WERI-Rb-1 (cell line): ENCODE results near the gene ZC3H18.

Source experiments
- DNase-seq: peaks from one replicate; pipeline ENCODE4 v3.0.0-alpha.2; 2020
- H3K27ac ChIP-seq: fragments of 250-450 bp; sonication (Bioruptor Pico); 2 replicates; pipeline ENCODE4 v1.5.1; 2020; ENCODE audit warnings: mild to moderate bottlenecking, moderate library complexity
- H3K27me3 ChIP-seq: fragments of 250-450 bp; sonication (Bioruptor Pico); 2 replicates; pipeline ENCODE4 v1.5.1; 2021; ENCODE audit warnings: mild to moderate bottlenecking, low read depth, moderate library complexity; ENCODE audit not compliant: insufficient read depth, severe bottlenecking
- H3K36me3 ChIP-seq: fragments of 250-450 bp; sonication (Bioruptor Pico); 2 replicates; pipeline ENCODE4 v1.5.1; 2020; ENCODE audit warnings: mild to moderate bottlenecking, moderate library complexity
- H3K4me3 ChIP-seq: 2 replicates; pipeline ENCODE4 v1.5.1; 2011; ENCODE audit warnings: low read depth, mild to moderate bottlenecking, control low read depth, low read length
- H3K9me3 ChIP-seq: fragments of 250-450 bp; sonication (Bioruptor Pico); 2 replicates; pipeline ENCODE4 v1.5.1; 2021; ENCODE audit warnings: mild to moderate bottlenecking, moderate library complexity; ENCODE audit not compliant: severe bottlenecking
- TF ChIP-seq, protein P1 (sequence below): IDR thresholded peaks from 2 replicates; pipeline ENCODE4 v1.5.1; 2011; ENCODE audit warnings: low read depth, mild to moderate bottlenecking, control low read depth, inconsistent platforms, low read length

Gene ZC3H18

DNA sequence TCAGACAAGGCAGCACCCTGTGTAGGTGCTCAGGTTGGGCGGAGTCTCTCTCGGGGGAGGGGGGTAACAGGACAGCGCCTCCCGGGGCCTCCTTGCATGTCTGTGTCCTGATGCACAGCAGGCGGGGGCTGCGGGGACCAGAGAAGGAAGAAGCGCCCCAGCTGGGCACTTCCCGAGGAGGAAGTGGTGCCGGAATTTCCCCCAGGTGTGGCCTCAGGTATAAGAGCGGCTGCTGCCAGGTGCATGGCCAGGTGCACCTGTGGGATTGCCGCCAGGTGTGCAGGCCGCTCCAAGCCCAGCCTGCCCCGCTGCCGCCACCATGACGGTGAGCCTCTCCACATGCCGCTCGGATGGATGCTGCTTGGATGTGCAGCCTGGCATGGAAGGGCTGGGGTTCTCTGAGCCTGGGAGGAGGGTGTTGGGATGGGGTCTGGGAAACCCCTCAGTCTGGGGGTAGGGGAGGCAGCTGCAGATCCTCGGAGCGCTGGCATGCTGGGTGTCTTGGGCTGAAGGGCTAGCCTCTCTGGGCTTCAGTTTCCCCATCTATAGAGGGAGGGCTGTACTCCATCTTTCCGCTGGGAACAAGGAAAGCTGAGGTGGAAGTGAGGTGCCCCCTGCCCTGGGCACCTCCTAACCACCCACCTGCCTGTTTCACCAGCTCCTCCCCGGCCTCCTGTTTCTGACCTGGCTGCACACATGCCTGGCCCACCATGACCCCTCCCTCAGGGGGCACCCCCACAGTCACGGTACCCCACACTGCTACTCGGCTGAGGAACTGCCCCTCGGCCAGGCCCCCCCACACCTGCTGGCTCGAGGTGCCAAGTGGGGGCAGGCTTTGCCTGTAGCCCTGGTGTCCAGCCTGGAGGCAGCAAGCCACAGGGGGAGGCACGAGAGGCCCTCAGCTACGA, 68.4 kb downstream of the ZC3H18 start, which contains the start of gene IL17C:
IL17C (plus strand) TSS at position 250 of the 908 bp plus-strand sequence; CDS start at position 320, 70 bp downstream.
- no peaks in the 10 kb centered on the region for H3K9me3 ChIP-seq

DNA sequence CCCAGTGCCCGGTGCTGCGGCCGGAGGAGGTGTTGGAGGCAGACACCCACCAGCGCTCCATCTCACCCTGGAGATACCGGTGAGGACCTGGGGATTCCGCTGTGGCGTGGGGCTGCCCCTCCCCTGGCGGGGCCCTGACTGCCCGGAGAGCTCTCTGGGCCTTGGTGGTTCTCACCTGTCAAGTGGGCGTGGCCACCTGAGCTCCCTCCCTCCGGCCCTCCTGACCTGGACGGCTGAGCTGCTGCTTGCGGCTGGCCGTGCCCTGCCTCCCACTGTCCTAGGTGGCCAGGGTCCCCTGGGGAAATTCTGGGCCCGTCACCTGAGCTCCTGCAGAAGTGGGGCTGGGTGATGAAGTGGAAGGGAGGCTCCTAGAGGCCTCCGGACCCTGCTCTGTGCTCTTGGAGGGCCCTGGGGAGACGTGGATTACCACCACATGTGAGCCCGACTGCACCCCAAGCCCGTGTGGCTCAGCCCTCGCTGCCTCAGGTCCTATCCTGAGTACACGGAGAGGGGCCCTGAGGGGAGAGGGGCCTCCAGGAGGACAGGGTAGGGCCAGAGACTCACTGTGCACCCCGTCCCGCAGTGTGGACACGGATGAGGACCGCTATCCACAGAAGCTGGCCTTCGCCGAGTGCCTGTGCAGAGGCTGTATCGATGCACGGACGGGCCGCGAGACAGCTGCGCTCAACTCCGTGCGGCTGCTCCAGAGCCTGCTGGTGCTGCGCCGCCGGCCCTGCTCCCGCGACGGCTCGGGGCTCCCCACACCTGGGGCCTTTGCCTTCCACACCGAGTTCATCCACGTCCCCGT, 69.2 kb downstream of the ZC3H18 start:
- H3K9me3 ChIP-seq = no peaks in the 10 kb centered on the region
- H3K27ac ChIP-seq = no peak overlapping the region
- TF ChIP-seq, protein P1, sequence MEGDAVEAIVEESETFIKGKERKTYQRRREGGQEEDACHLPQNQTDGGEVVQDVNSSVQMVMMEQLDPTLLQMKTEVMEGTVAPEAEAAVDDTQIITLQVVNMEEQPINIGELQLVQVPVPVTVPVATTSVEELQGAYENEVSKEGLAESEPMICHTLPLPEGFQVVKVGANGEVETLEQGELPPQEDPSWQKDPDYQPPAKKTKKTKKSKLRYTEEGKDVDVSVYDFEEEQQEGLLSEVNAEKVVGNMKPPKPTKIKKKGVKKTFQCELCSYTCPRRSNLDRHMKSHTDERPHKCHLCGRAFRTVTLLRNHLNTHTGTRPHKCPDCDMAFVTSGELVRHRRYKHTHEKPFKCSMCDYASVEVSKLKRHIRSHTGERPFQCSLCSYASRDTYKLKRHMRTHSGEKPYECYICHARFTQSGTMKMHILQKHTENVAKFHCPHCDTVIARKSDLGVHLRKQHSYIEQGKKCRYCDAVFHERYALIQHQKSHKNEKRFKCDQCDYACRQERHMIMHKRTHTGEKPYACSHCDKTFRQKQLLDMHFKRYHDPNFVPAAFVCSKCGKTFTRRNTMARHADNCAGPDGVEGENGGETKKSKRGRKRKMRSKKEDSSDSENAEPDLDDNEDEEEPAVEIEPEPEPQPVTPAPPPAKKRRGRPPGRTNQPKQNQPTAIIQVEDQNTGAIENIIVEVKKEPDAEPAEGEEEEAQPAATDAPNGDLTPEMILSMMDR = no peak
- H3K27me3 ChIP-seq = no peaks in the 10 kb centered on the region
- no peaks in the 10 kb centered on the region for H3K36me3 ChIP-seq
- H3K4me3 ChIP-seq = no peak overlapping the region
- no peak for DNase-seq

More for the DNA sequence above, 68.4 kb downstream of the ZC3H18 start, which contains the start of gene IL17C:
- no peak for DNase-seq
- TF ChIP-seq, protein P1 = no peak
- H3K27me3 ChIP-seq = no peaks in the 10 kb centered on the region
- no peak within 1 kb of the TSS for H3K4me3 ChIP-seq
- no peak within 1 kb of the TSS for H3K27ac ChIP-seq
- no peaks in the 10 kb centered on the region for H3K36me3 ChIP-seq

DNA sequence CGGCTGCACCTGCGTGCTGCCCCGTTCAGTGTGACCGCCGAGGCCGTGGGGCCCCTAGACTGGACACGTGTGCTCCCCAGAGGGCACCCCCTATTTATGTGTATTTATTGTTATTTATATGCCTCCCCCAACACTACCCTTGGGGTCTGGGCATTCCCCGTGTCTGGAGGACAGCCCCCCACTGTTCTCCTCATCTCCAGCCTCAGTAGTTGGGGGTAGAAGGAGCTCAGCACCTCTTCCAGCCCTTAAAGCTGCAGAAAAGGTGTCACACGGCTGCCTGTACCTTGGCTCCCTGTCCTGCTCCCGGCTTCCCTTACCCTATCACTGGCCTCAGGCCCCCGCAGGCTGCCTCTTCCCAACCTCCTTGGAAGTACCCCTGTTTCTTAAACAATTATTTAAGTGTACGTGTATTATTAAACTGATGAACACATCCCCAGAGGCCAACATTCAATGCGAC, 69.9 kb downstream of the ZC3H18 start:
- Histone ChIP-seq H3K36me3 (no peaks in the 10 kb centered on the region), H3K4me3 (no peak overlapping the region), H3K9me3 (no peaks in the 10 kb centered on the region), H3K27me3 (no peaks in the 10 kb centered on the region), H3K27ac (no peak overlapping the region)
- no peak for DNase-seq
- TF ChIP-seq, protein P1 = no peak

DNA sequence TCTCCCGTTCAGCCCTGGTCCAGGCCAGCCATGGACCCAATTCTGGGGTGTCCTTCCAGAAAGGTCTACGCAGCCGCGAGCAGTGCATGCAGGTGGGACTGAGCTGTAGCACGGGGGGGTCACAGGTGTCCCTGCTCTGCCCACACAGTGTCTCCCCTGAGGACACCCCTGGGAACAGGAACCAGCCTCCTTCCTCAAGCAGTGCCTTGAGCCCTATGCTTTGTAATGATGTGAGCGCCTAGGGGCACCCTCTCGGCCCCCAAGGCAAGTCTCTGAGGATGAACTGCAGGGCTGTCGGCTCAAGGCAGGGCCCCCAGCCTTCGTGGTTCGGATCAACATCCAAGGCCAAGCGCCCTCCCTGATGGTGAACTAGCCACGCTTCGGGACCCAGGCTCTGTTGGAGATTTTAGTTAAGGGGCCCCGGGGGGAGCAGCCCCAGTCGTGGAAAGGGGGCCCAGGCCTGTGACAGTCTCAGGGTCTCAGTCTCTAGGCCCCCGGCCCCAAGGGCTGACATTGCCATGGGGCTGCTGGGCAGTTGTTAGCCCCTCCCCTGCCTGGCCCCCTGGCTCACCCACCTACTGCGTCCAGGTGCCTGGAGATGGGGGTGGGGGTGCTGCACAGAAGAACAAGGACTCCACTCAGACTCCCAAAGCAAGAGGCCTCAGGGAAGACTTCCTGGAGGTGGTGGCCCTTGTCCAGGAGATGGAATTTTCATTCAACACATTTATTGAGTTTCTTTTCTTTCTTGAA, 70.5 kb downstream of the ZC3H18 start:
- Histone ChIP-seq H3K27me3 (no peaks in the 10 kb centered on the region), H3K4me3 (no peak overlapping the region), H3K9me3 (no peaks in the 10 kb centered on the region), H3K36me3 (no peaks in the 10 kb centered on the region), H3K27ac (no peak overlapping the region)
- no peak for DNase-seq
- TF ChIP-seq, protein P1 = no peak

DNA sequence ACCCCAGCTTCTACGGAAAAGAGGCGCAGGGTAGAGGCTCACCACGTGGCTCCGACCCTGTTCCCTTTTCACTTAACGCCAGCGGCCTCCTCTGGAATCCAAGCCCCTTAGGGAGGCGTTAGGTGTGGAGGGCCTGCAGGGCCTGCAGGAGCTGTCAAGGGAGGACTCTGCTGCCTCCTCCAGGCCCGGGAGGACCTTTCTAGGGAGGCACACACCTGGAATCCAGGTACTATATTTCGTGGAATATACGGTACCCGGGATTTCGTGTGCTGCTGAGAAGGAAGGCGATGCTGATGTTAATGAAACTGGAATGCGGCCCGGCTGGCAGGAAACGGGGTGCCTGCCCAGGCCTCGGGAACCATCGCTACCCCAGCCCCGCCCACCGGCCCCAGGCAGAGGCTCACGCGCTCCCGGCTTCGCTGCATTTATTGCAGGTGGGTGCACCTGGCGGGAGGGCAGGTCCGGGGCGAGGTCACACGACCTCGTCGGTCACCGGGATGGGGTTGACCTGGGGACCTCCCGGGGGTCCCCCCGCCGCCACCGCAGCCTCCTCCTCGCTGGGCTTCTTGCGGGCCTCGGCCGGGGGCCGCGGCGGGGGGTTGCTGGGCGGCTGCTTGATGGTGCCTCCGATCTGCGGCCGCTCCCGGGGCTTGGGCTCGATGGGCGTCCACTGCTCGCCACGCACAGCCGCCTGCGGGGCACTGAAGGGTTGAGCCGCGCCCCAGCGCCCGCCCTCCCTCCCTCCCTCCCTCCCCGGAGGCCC, 72.9 kb downstream of the ZC3H18 start:
- no peak for DNase-seq
- Histone ChIP-seq H3K4me3 (no peak overlapping the region), H3K9me3 (no peaks in the 10 kb centered on the region), H3K27me3 (no peaks in the 10 kb centered on the region), H3K36me3 (no peaks in the 10 kb centered on the region), H3K27ac (no peak overlapping the region)
- TF ChIP-seq, protein P1 = no peak
